Left colon (tissue), 2 donors: Measurements from ENCODE around the gene LCE2D. TPM values are rescaled to one million over a fixed set of nuclear protein-coding genes. Genes with fewer than 3 reads are reported as not detected.
"Not testable (repeated sequence)": the region's sequence is repeated elsewhere in the genome, so short reads cannot be mapped to it uniquely, and the experiment has no call there.

Source experiments
- ATAC-seq: fragments of 200-7000 bp; cut with Tn5 transposase; one replicate; pipeline ENCODE4 v1.9.1; 2020; ENCODE audit warnings: mild to moderate bottlenecking, moderate library complexity
- DNase-seq, 2 donors: peaks; one replicate each; pipeline ENCODE4 v3.0.0-alpha.2; 2020
- intact Hi-C, 2 donors: fragments of 100-400 bp; cut with DNase I in 1 of 2; cut with micrococcal nuclease in 1 of 2; formaldehyde crosslinking; loops; one replicate each; pipeline versions ENCODE4 v1.11.2 to v1.14.0; 2022; cut with DNase I, micrococcal nuclease
- total RNA-seq, 2 donors: library from RNA; stranded (reverse); fragmentation: NEBNext Ultra II Directional; extraction: Animal tissue kit (Norgen Biotek cat#: 25700); gene quantifications; one replicate each; pipeline ENCODE4 v1.2.1, GENCODE V29; 2021
- donor health status: DM: no; HTN: no; CAD: no.
- donor health status: DM: yes; HTN: yes; CAD: no.

Gene LCE2D
- total RNA-seq, 2 donors from 2014 or later, result not detected

DNA sequence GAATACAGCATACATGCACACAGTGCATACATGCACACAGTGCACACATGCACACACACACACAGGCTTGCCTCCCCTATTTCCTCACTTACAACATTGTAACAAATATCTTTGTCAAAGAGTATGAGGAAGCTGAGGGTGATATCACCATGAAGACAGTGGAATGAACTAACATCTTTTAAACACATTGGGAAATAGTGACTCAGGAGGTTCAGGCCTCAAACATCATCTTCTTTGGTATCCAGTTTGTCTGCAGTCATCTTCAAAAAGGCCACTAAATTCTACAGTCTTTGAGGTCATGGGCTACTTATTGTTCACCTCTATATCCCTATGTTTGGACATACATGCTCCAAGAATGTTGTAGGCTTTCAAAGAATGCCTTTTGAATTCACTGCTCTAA lies 20.7 kb downstream of the LCE2D start:
- DNase-seq (no peak), ATAC-seq (no peak)
- intact Hi-C loops, result no loop called here

DNA sequence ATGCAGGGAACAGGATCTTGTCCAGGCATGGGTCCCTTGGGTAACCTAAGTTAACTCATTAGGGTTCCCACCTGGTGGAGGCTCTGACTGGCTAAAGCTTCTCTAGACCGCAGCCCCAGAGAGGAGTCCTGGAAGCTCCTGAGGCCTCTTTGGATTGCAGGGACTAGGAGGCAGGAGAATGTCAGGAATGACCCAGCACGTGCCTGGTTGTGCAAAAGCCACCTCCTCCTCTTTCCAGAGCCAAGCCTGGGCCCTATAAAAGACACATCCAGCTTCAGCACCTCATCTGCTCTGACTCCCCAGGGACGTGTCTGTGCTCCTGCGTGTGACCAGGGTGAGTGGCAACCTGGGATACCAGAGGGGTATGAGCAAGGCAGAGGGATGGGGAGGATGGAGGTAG lies 22.6 kb downstream of the LCE2D start, which contains the start of gene LCE2B:
Gene LCE2B, plus strand, starts transcription at position 301 of the 400 bp plus-strand sequence. CDS start 721 bp downstream, outside the sequence.
- ATAC-seq, intact Hi-C loops, DNase-seq: not testable (repeated sequence)

DNA sequence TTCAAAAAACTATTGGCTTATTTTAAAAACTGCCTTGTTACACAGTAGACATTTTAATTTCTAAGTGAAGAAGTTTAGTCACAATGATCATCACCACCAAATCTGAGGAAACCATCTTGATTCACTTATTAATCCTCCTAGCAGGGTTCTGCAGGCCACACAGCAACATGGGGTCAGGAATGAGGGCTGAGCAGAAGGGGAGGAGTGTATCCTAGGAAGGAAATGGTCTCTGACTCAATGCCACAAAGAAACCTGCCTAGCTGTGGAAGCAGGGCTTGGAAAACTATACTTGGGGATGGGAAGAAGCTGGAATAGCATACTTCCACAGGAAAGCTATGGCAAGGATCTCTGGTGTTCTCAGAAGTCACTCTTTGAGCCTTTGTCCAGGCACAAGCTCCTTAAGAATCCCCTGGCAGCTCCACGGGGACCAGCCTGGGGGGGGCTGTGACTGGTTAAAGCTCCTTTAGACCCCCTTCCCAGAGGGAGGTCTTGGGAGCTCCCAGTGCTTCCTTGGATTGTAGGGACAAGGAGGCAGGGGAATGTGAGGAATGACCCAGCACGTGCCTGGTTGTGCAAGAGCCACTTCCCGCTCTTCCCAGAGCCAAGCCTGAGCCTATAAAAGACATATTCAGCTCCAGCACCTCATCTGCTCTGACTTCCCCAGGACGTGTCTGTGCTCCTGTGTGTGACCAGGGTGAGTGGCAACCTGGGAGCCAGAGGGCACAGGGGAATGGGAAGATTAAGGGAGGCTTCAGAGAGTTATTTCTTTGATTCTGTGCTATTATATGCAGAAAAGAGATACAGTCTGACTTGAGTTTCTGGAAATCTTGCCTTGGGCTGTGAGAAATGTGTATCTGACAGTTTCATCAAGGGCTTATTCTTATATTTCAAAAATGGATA lies 34.8 kb downstream of the LCE2D start, which contains the start of gene LCE2A:
Gene LCE2A, plus strand, starts transcription at position 645 of the 900 bp plus-strand sequence. CDS start 557 bp downstream, outside the sequence.
- DNase-seq (no peak), ATAC-seq (no peak)
- intact Hi-C loops, result no loop called here

DNA sequence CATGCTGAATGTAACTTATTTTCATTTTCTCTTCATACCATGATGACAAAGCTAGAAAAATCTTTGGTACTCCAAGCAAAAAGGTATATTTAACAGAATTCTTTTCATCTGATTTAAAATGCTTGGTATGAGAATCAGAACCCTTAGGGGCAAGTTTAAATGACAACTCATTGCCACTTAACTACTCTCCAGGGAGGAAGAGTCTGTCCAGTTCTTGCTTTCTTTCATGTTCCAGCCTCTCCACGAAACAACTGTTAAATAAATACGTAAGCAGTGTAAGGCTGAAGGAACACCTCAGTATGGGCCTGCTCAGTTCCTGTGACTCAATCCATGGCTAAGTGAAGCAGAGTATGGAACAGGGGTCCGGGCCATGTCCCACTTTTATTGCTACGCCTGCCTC lies 36.6 kb downstream of the LCE2D start:
- intact Hi-C loops, result no loop called here
- ATAC-seq (no peak), DNase-seq (no peak)

DNA sequence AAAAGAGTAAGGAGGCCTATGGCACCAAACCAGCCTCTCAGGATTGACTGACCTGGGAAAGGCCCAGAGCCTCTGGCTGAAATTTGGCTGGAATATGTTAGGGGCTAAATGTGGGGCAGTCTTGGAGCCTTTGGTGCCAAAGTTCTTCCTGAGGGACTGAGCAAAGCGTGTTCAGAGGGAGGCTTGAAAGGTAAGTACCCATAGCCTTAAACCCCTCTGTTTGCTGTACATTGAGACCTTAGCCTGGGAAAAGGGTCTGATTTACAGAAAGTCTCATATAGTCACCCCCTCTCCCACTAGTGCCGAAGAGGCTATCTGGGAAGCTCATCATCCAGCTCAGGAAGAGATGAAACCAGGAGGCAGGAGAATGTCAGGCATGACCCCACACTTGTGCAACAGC lies 44.7 kb downstream of the LCE2D start, which contains the start of gene LCE4A:
Gene LCE4A, plus strand, starts transcription at position 301 of the 400 bp plus-strand sequence. CDS start 916 bp downstream, outside the sequence.
- ATAC-seq, result no peak
- intact Hi-C loops, result no loop called here
- no peak for DNase-seq

Other genes with a start within 250 kb of the LCE2D start
- not detected for gene CRNN, start 249.1 kb upstream of the LCE2D start, total RNA-seq
- not detected for gene LCE5A, start 152.6 kb upstream of the LCE2D start, total RNA-seq
- not detected for gene CRCT1, start 148.9 kb upstream of the LCE2D start, total RNA-seq
- not detected for gene LCE3E, start 96.6 kb upstream of the LCE2D start, total RNA-seq
- not detected for gene LCE3D, start 82.9 kb upstream of the LCE2D start, total RNA-seq
- not detected for gene LCE3C, start 63.1 kb upstream of the LCE2D start, total RNA-seq
- not detected for gene LCE3B, start 49.6 kb upstream of the LCE2D start, total RNA-seq
- not detected for gene LCE3A, start 40.3 kb upstream of the LCE2D start, total RNA-seq
- gene LCE2C, start 11.9 kb downstream of the LCE2D start, total RNA-seq, result not detected
- gene LCE2B, start 22.7 kb downstream of the LCE2D start, total RNA-seq, result not detected
- not detected for gene LCE2A, start 35.0 kb downstream of the LCE2D start, total RNA-seq
- gene LCE4A, start 44.8 kb downstream of the LCE2D start, total RNA-seq, result not detected
- gene KPRP, start 94.6 kb downstream of the LCE2D start, total RNA-seq, result not detected
- gene LCE1F, start 111.8 kb downstream of the LCE2D start, total RNA-seq, result not detected
- not detected for gene LCE1E, start 122.9 kb downstream of the LCE2D start, total RNA-seq
- gene LCE1D, start 133.3 kb downstream of the LCE2D start, total RNA-seq, result not detected
- gene LCE1C, start 143.3 kb downstream of the LCE2D start, total RNA-seq, result not detected
- gene LCE1B, start 148.6 kb downstream of the LCE2D start, total RNA-seq, result not detected
- not detected for gene LCE1A, start 164.1 kb downstream of the LCE2D start, total RNA-seq
- gene LCE6A, start 179.5 kb downstream of the LCE2D start, total RNA-seq, result not detected
- not detected for gene LCE7A, start 196.6 kb downstream of the LCE2D start, total RNA-seq
- gene SMCP, start 214.9 kb downstream of the LCE2D start, total RNA-seq, result not detected
- not detected for gene IVL, start 245.2 kb downstream of the LCE2D start, total RNA-seq